ENCODE results near the gene NTN1. TPM values are rescaled to one million over a fixed set of nuclear protein-coding genes. Genes with fewer than 3 reads are reported as not detected.
A peak's percentile ranks its signal among the peaks of the same experiment; 100 is the strongest.

Gene NTN1
- total and polyA plus RNA-seq, 7 donors, result 0.38 to 2.1 (median 0.85) TPM

- TF ChIP-seq, protein P1, sequence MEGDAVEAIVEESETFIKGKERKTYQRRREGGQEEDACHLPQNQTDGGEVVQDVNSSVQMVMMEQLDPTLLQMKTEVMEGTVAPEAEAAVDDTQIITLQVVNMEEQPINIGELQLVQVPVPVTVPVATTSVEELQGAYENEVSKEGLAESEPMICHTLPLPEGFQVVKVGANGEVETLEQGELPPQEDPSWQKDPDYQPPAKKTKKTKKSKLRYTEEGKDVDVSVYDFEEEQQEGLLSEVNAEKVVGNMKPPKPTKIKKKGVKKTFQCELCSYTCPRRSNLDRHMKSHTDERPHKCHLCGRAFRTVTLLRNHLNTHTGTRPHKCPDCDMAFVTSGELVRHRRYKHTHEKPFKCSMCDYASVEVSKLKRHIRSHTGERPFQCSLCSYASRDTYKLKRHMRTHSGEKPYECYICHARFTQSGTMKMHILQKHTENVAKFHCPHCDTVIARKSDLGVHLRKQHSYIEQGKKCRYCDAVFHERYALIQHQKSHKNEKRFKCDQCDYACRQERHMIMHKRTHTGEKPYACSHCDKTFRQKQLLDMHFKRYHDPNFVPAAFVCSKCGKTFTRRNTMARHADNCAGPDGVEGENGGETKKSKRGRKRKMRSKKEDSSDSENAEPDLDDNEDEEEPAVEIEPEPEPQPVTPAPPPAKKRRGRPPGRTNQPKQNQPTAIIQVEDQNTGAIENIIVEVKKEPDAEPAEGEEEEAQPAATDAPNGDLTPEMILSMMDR (IDR thresholded peaks at IDR 0.05), result no peak
- ATAC-seq, result peak in 1 of 4 donors; percentile 36
- Histone ChIP-seq H3K4me3 (no peak overlapping the region), H3K36me3 (ENCODE audit: insufficient read depth in 1 of 2, low read depth in 1 of 2) (no peaks in the 10 kb centered on the region), H3K4me1 (no peaks in the 10 kb centered on the region), H3K9me3 (peaks cover 3% of the 10 kb centered on the region), H3K27ac (no peak overlapping the region), H3K27me3 (ENCODE audit: insufficient read depth in 3 of 3, low read length in 2 of 3) (peaks cover 0 to 4% (median 0%) of the 10 kb centered on the region in 3 donors)
- 64 to 72% (median 69%) methylated on average over 9 of the region's 9 CpGs for WGBS, 3 donors
- intact Hi-C loops (cut with DNase I), result no loop called here
- DNase-seq, result no peak
Observed at GRCh38 chr17:9174779-9175574, 153.7 kb downstream of the NTN1 start.

- Histone ChIP-seq H3K4me3 (no peak overlapping the region), H3K27me3 (ENCODE audit: insufficient read depth in 3 of 3, low read length in 2 of 3) (peaks cover 0 to 4% (median 0%) of the 10 kb centered on the region in 3 donors), H3K4me1 (no peaks in the 10 kb centered on the region), H3K27ac (no peak overlapping the region), H3K9me3 (peaks cover 3% of the 10 kb centered on the region), H3K36me3 (ENCODE audit: insufficient read depth in 1 of 2, low read depth in 1 of 2) (no peaks in the 10 kb centered on the region)
- WGBS, 3 donors, result 78 to 82% (median 79%) methylated on average over 14 of the region's 14 CpGs
- TF ChIP-seq, protein P1 (IDR thresholded peaks at IDR 0.05), result no peak
- intact Hi-C loops (cut with DNase I), result no loop called here
- DNase-seq (no peak), ATAC-seq (no peak)
Observed at GRCh38 chr17:9175700-9176467, 154.6 kb downstream of the NTN1 start.

DNA sequence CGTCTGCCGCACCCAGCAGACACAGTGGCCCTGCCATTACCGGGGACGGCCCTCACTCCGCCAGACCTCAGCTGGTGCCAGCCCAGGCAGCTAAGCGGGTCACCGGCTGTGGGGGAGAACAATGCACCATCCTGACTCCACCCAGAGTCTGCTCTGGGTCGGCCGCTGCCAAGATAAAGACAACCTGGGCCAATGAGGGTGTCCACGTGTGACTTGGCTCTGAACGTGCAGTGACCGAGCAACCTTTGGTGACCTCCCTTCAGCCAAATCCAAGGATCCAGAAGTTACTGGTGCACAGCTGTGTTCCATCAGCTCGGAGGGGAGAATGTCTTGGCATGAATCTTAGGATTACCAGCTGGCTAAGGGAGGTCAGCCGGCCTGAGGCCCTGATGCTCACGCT, 155.9 kb downstream of the NTN1 start:
- ATAC-seq (peak in 3 of 4 donors; percentile 21 to 59 (median 46)), DNase-seq (peak in 1 of 2 donors; percentile 71)
- no peak overlapping the region for H3K4me3 ChIP-seq
- no peak overlapping the region for H3K27ac ChIP-seq
- no peaks in the 10 kb centered on the region for H3K4me1 ChIP-seq
- intact Hi-C loops (cut with DNase I), result no loop called here
- WGBS, 3 donors, result 27 to 36% (median 30%) methylated on average over 15 of the region's 15 CpGs
- H3K27me3 ChIP-seq (ENCODE audit: insufficient read depth in 3 of 3, low read length in 2 of 3), result peaks cover 0 to 4% (median 0%) of the 10 kb centered on the region in 3 donors
- TF ChIP-seq, protein P1 (IDR thresholded peaks at IDR 0.05), result no peak
- peaks cover 3% of the 10 kb centered on the region for H3K9me3 ChIP-seq
- H3K36me3 ChIP-seq (ENCODE audit: insufficient read depth in 1 of 2, low read depth in 1 of 2), result no peaks in the 10 kb centered on the region

DNA sequence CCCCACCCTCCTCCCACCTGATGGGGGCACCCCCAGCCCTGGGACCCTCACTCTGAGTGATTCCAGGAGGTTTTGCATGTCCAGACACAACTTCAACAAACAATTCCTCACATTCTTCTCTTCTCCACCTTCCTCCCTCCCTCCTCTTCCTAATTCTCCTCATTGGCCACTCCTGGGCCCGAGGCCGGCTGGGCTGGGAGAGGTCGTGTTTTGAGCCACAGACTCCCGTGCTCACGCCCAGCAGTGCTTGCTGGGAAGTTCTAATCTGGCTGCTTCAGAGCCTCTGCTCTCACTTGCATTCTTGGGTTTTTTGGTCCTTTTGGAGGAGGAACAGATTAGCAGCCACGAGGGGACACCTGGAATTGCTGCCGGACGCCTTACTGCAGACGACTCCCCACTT, 157.0 kb downstream of the NTN1 start:
- WGBS, 3 donors, result 79 to 81% (median 80%) methylated on average over 9 of the region's 9 CpGs
- intact Hi-C loops (cut with DNase I), result no loop called here
- DNase-seq (no peak), ATAC-seq (no peak)
- Histone ChIP-seq H3K4me3 (no peak overlapping the region), H3K4me1 (no peaks in the 10 kb centered on the region), H3K9me3 (peaks cover 3% of the 10 kb centered on the region), H3K27me3 (ENCODE audit: insufficient read depth in 3 of 3, low read length in 2 of 3) (peaks cover 0 to 4% (median 0%) of the 10 kb centered on the region in 3 donors), H3K36me3 (ENCODE audit: insufficient read depth in 1 of 2, low read depth in 1 of 2) (no peaks in the 10 kb centered on the region), H3K27ac (no peak overlapping the region)
- TF ChIP-seq, protein P1 (IDR thresholded peaks at IDR 0.05), result no peak
